ENCODE measurements around the gene MRPL54.

GRCh38 chr19:3816566-3817218, 54.2 kb downstream of the MRPL54 start:
- TF ChIP-seq CTCF (IDR thresholded peaks at IDR 0.05) (no peak), POLR2AphosphoS5 (IDR thresholded peaks at IDR 0.05) (no peak), POLR2A (IDR thresholded peaks at IDR 0.05) (no peak), EP300 (IDR thresholded peaks at IDR 0.05) (no peak)

All from gastroesophageal sphincter (tissue), 3 donors.